HEK293 (cell line): ENCODE measurements around the gene ZNF608.
A peak's percentile ranks its signal among the peaks of the same experiment; 100 is the strongest.

Experiments
- BCL11B ChIP-seq: fragments of 450-650 bp; formaldehyde crosslinking; IDR thresholded peaks from 2 replicates; pipeline ENCODE4 v1.5.1; 2016; ENCODE audit warnings: low read depth, missing biosample characterization, missing genetic modification characterization
- FEZF1 ChIP-seq: fragments of 450-650 bp; formaldehyde crosslinking; IDR thresholded peaks from 2 replicates; pipeline ENCODE4 v1.5.1; 2016; ENCODE audit warnings: missing biosample characterization, missing genetic modification characterization
- KLF10 ChIP-seq: fragments of 450-650 bp; IDR thresholded peaks from 2 replicates; pipeline ENCODE4 v1.5.1; 2018; ENCODE audit warnings: missing biosample characterization, mild to moderate bottlenecking, missing genetic modification characterization
- MZF1 ChIP-seq: fragments of 450-650 bp; formaldehyde crosslinking; IDR thresholded peaks from 2 replicates; pipeline ENCODE4 v1.5.1; 2017; ENCODE audit warnings: missing biosample characterization, missing genetic modification characterization, borderline replicate concordance
- OVOL3 ChIP-seq: fragments of 450-650 bp; formaldehyde crosslinking; IDR thresholded peaks from 2 replicates; pipeline ENCODE4 v1.5.1; 2016; ENCODE audit warnings: missing biosample characterization, missing genetic modification characterization
- SCRT1 ChIP-seq: fragments of 450-650 bp; formaldehyde crosslinking; IDR thresholded peaks from 2 replicates; pipeline ENCODE4 v1.5.1; 2016; ENCODE audit warnings: missing biosample characterization, missing genetic modification characterization, borderline replicate concordance
- SETDB1 ChIP-seq: IDR thresholded peaks from one replicate; pipeline ENCODE4 v1.6.1; 2017; ENCODE audit warnings: mild to moderate bottlenecking, low read length, moderate library complexity, mixed read lengths; ENCODE audit not compliant: insufficient read length
- SP7 ChIP-seq: fragments of 450-650 bp; formaldehyde crosslinking; IDR thresholded peaks from 2 replicates; pipeline ENCODE4 v1.5.1; 2016; ENCODE audit warnings: missing biosample characterization, missing genetic modification characterization
- TRIM28 ChIP-seq: IDR thresholded peaks from 2 replicates; pipeline ENCODE4 v1.6.1; 2011; ENCODE audit warnings: low read length, control low read depth, borderline replicate concordance
- WT1 ChIP-seq: fragments of 450-650 bp; formaldehyde crosslinking; IDR thresholded peaks from 2 replicates; pipeline ENCODE4 v1.5.1; 2016; ENCODE audit warnings: missing biosample characterization, missing genetic modification characterization
- ZNF24 ChIP-seq: fragments of 450-650 bp; formaldehyde crosslinking; IDR thresholded peaks from 2 replicates; pipeline ENCODE4 v1.5.1; 2016; ENCODE audit warnings: missing biosample characterization, missing genetic modification characterization
- ZNF302 ChIP-seq: fragments of 450-650 bp; formaldehyde crosslinking; IDR thresholded peaks from 2 replicates; pipeline ENCODE4 v1.5.1; 2016; ENCODE audit warnings: missing biosample characterization, missing genetic modification characterization, low read depth
- ZNF341 ChIP-seq: fragments of 450-650 bp; formaldehyde crosslinking; IDR thresholded peaks from 2 replicates; pipeline ENCODE4; 2016; ENCODE audit warnings: low read depth, missing biosample characterization, missing genetic modification characterization
- ZNF423 ChIP-seq: fragments of 450-650 bp; formaldehyde crosslinking; IDR thresholded peaks from 2 replicates; pipeline ENCODE4 v1.5.1; 2016; ENCODE audit warnings: missing biosample characterization, missing genetic modification characterization
- ZNF530 ChIP-seq: fragments of 450-650 bp; formaldehyde crosslinking; IDR thresholded peaks from 2 replicates; pipeline ENCODE4 v1.5.1; 2016; ENCODE audit warnings: low read depth, missing biosample characterization, missing genetic modification characterization
- ZNF560 ChIP-seq: fragments of 450-650 bp; formaldehyde crosslinking; IDR thresholded peaks from 2 replicates; pipeline ENCODE4 v1.5.1; 2017; ENCODE audit warnings: missing biosample characterization, missing genetic modification characterization, borderline replicate concordance
- ZNF677 ChIP-seq: fragments of 450-650 bp; IDR thresholded peaks from 2 replicates; pipeline ENCODE4 v1.5.0; 2018; ENCODE audit warnings: missing biosample characterization, mild to moderate bottlenecking, missing genetic modification characterization, moderate library complexity
- ZNF768 ChIP-seq: fragments of 450-650 bp; formaldehyde crosslinking; IDR thresholded peaks from 2 replicates; pipeline ENCODE4 v1.5.1; 2018; ENCODE audit warnings: missing biosample characterization, mild to moderate bottlenecking, missing genetic modification characterization
- ZNF843 ChIP-seq: fragments of 450-650 bp; formaldehyde crosslinking; IDR thresholded peaks from 2 replicates; pipeline ENCODE4 v1.5.1; 2016; ENCODE audit warnings: missing biosample characterization, missing genetic modification characterization
- TF ChIP-seq, protein P1 (sequence below): fragments of 450-650 bp; formaldehyde crosslinking; IDR thresholded peaks from 2 replicates; pipeline ENCODE4 v1.5.1; 2017; ENCODE audit warnings: missing biosample characterization, missing genetic modification characterization
- TF ChIP-seq, protein P2 (sequence below): fragments of 450-650 bp; formaldehyde crosslinking; IDR thresholded peaks from 2 replicates; pipeline ENCODE4 v1.5.1; 2016; ENCODE audit warnings: missing biosample characterization, missing genetic modification characterization, low read depth
- TF ChIP-seq, protein P3 (sequence below): fragments of 450-650 bp; formaldehyde crosslinking; IDR thresholded peaks from 2 replicates; pipeline ENCODE4 v1.5.1; 2017; ENCODE audit warnings: missing biosample characterization, mild to moderate bottlenecking, missing genetic modification characterization, moderate library complexity
- TF ChIP-seq, protein P4 (sequence below): fragments of 450-650 bp; formaldehyde crosslinking; IDR thresholded peaks from 2 replicates; pipeline ENCODE4 v1.5.1; 2016; ENCODE audit warnings: missing biosample characterization, missing genetic modification characterization
- TF ChIP-seq, protein P5 (sequence below): fragments of 450-650 bp; formaldehyde crosslinking; IDR thresholded peaks from 2 replicates; pipeline ENCODE4 v1.5.1; 2016; ENCODE audit warnings: missing biosample characterization, missing genetic modification characterization
- TF ChIP-seq, protein P6 (sequence below): fragments of 450-650 bp; formaldehyde crosslinking; IDR thresholded peaks from 2 replicates; pipeline ENCODE4 v1.5.1; 2016; ENCODE audit warnings: missing biosample characterization, missing genetic modification characterization
- TF ChIP-seq, protein P7 (sequence below): fragments of 450-650 bp; formaldehyde crosslinking; IDR thresholded peaks from 2 replicates; pipeline ENCODE4 v1.5.1; 2017; ENCODE audit warnings: missing biosample characterization, missing genetic modification characterization

ZNF608 gene

DNA sequence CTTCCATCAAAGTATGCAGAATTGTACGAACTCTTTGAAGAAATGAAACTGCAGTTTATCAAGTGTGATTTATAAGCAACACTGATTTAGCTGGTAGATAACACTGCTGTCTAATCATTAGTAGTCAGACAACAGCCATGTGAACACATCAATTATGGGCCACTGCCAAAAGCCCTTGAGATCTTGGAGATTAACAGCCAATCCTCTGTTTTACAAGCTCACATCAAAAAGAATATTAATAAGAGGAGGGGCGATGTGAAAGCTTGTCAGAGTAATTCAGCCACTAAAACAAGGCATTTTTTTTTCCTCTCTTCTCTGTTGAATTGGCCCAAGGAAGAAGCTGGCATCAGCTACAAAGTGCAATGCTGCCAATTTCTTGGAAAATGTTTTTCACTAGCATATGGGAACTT is 28.1 kb downstream of the ZNF608 start (continued):
- TF ChIP-seq SCRT1 (tag by site-specific recombination) (no peak), SETDB1 (no peak), TRIM28 (peak; percentile 85; the same call in 1 of the 2 replicates), ZNF302 (tag by site-specific recombination) (no peak), FEZF1 (tag by site-specific recombination) (peak; percentile 89), ZNF530 (tag by site-specific recombination) (no peak), ZNF843 (tag by site-specific recombination) (peak; percentile 79), ZNF677 (tag by site-specific recombination) (no peak), MZF1 (tag by site-specific recombination) (no peak), ZNF24 (tag by site-specific recombination) (peak; percentile 56; the same call in 1 of the 2 replicates), ZNF560 (tag by site-specific recombination) (no peak), ZNF423 (tag by site-specific recombination) (no peak), KLF10 (0 out of 2 replicates have a peak, but pooled peaks have one; percentile 56), SP7 (tag by site-specific recombination) (peak; percentile 87), ZNF768 (tag by site-specific recombination) (no peak), ZNF341 (tag by site-specific recombination) (peak; percentile 8; the same call in 1 of the 2 replicates), BCL11B (tag by site-specific recombination) (0 out of 2 replicates have a peak, but pooled peaks have one; percentile 31), OVOL3 (tag by site-specific recombination) (no peak), WT1 (tag by site-specific recombination) (peak; percentile 41; the same call in 1 of the 2 replicates)
- TF ChIP-seq, protein P1, sequence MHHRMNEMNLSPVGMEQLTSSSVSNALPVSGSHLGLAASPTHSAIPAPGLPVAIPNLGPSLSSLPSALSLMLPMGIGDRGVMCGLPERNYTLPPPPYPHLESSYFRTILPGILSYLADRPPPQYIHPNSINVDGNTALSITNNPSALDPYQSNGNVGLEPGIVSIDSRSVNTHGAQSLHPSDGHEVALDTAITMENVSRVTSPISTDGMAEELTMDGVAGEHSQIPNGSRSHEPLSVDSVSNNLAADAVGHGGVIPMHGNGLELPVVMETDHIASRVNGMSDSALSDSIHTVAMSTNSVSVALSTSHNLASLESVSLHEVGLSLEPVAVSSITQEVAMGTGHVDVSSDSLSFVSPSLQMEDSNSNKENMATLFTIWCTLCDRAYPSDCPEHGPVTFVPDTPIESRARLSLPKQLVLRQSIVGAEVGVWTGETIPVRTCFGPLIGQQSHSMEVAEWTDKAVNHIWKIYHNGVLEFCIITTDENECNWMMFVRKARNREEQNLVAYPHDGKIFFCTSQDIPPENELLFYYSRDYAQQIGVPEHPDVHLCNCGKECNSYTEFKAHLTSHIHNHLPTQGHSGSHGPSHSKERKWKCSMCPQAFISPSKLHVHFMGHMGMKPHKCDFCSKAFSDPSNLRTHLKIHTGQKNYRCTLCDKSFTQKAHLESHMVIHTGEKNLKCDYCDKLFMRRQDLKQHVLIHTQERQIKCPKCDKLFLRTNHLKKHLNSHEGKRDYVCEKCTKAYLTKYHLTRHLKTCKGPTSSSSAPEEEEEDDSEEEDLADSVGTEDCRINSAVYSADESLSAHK (tag by site-specific recombination): peak; percentile 34; the same call in 1 of the 2 replicates
- TF ChIP-seq, protein P2, sequence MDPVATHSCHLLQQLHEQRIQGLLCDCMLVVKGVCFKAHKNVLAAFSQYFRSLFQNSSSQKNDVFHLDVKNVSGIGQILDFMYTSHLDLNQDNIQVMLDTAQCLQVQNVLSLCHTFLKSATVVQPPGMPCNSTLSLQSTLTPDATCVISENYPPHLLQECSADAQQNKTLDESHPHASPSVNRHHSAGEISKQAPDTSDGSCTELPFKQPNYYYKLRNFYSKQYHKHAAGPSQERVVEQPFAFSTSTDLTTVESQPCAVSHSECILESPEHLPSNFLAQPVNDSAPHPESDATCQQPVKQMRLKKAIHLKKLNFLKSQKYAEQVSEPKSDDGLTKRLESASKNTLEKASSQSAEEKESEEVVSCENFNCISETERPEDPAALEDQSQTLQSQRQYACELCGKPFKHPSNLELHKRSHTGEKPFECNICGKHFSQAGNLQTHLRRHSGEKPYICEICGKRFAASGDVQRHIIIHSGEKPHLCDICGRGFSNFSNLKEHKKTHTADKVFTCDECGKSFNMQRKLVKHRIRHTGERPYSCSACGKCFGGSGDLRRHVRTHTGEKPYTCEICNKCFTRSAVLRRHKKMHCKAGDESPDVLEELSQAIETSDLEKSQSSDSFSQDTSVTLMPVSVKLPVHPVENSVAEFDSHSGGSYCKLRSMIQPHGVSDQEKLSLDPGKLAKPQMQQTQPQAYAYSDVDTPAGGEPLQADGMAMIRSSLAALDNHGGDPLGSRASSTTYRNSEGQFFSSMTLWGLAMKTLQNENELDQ: no peak
- TF ChIP-seq, protein P3, sequence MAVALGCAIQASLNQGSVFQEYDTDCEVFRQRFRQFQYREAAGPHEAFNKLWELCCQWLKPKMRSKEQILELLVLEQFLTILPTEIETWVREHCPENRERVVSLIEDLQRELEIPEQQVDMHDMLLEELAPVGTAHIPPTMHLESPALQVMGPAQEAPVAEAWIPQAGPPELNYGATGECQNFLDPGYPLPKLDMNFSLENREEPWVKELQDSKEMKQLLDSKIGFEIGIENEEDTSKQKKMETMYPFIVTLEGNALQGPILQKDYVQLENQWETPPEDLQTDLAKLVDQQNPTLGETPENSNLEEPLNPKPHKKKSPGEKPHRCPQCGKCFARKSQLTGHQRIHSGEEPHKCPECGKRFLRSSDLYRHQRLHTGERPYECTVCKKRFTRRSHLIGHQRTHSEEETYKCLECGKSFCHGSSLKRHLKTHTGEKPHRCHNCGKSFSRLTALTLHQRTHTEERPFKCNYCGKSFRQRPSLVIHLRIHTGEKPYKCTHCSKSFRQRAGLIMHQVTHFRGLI: no peak
- TF ChIP-seq, protein P4, sequence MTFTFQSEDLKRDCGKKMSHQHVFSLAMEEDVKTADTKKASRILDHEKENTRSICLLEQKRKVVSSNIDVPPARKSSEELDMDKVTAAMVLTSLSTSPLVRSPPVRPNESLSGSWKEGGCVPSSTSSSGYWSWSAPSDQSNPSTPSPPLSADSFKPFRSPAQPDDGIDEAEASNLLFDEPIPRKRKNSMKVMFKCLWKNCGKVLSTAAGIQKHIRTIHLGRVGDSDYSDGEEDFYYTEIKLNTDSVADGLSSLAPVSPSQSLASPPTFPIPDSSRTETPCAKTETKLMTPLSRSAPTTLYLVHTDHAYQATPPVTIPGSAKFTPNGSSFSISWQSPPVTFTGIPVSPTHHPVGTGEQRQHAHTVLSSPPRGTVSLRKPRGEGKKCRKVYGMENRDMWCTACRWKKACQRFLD (tag by site-specific recombination): no peak
- TF ChIP-seq, protein P5, sequence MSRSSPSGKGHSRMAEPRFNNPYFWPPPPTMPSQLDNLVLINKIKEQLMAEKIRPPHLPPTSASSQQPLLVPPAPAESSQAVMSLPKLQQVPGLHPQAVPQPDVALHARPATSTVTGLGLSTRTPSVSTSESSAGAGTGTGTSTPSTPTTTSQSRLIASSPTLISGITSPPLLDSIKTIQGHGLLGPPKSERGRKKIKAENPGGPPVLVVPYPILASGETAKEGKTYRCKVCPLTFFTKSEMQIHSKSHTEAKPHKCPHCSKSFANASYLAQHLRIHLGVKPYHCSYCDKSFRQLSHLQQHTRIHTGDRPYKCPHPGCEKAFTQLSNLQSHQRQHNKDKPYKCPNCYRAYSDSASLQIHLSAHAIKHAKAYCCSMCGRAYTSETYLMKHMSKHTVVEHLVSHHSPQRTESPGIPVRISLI (tag by site-specific recombination): peak; percentile 66; the same call in 1 of the 2 replicates
- TF ChIP-seq, protein P6, sequence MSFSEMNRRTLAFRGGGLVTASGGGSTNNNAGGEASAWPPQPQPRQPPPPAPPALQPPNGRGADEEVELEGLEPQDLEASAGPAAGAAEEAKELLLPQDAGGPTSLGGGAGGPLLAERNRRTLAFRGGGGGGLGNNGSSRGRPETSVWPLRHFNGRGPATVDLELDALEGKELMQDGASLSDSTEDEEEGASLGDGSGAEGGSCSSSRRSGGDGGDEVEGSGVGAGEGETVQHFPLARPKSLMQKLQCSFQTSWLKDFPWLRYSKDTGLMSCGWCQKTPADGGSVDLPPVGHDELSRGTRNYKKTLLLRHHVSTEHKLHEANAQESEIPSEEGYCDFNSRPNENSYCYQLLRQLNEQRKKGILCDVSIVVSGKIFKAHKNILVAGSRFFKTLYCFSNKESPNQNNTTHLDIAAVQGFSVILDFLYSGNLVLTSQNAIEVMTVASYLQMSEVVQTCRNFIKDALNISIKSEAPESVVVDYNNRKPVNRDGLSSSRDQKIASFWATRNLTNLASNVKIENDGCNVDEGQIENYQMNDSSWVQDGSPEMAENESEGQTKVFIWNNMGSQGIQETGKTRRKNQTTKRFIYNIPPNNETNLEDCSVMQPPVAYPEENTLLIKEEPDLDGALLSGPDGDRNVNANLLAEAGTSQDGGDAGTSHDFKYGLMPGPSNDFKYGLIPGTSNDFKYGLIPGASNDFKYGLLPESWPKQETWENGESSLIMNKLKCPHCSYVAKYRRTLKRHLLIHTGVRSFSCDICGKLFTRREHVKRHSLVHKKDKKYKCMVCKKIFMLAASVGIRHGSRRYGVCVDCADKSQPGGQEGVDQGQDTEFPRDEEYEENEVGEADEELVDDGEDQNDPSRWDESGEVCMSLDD (tag by site-specific recombination): no peak
- TF ChIP-seq, protein P7, sequence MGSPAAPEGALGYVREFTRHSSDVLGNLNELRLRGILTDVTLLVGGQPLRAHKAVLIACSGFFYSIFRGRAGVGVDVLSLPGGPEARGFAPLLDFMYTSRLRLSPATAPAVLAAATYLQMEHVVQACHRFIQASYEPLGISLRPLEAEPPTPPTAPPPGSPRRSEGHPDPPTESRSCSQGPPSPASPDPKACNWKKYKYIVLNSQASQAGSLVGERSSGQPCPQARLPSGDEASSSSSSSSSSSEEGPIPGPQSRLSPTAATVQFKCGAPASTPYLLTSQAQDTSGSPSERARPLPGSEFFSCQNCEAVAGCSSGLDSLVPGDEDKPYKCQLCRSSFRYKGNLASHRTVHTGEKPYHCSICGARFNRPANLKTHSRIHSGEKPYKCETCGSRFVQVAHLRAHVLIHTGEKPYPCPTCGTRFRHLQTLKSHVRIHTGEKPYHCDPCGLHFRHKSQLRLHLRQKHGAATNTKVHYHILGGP (tag by site-specific recombination): peak; percentile 35; the same call in 1 of the 2 replicates
